PFSK-1 (cell line): Measurements from ENCODE around the gene LHPP.

Experiments
- FOXP2 ChIP-seq: optimal IDR thresholded peaks from 2 replicates; pipeline ENCODE3; 2011; ENCODE audit warnings: borderline replicate concordance, control low read depth, inconsistent platforms; ENCODE audit not compliant: insufficient read depth; ENCODE audit errors: extremely low read length, extremely low read depth
- POLR2AphosphoS5 ChIP-seq: IDR thresholded peaks from 2 replicates; pipeline ENCODE4 v1.6.1; 2012; ENCODE audit warnings: low read depth, mild to moderate bottlenecking, control low read depth, low read length, moderate library complexity
- REST ChIP-seq, 2 experiments: IDR thresholded peaks; 2 replicates each; pipeline versions ENCODE4 v1.6.1 to v1.8.0; 2011 to 2012; ENCODE audit warnings: low read depth in 2 of 2, low read length in 2 of 2, control low read depth in 1 of 2, inconsistent platforms in 1 of 2, mild to moderate bottlenecking in 1 of 2, moderate library complexity in 1 of 2; ENCODE audit not compliant: insufficient read depth in 1 of 2
- SIN3A ChIP-seq: IDR thresholded peaks from 2 replicates; pipeline ENCODE4 v1.6.1; 2012; ENCODE audit warnings: mild to moderate bottlenecking, low read length, moderate library complexity, borderline replicate concordance; ENCODE audit not compliant: insufficient read depth
- TAF1 ChIP-seq: IDR thresholded peaks from 2 replicates; pipeline ENCODE4 v1.6.1; 2012; ENCODE audit warnings: low read length, control low read depth, borderline replicate concordance; ENCODE audit not compliant: insufficient read depth

Gene LHPP

GRCh38 chr10:124511205-124512039 is 49.8 kb downstream of the LHPP start:
- TF ChIP-seq SIN3A, result no peak
- TF ChIP-seq FOXP2, result no peak
- no peak for TF ChIP-seq REST (IDR thresholded peaks at IDR 0.05; ENCODE audit: insufficient read depth in 1 of 2, low read depth in 2 of 2, low read length in 2 of 2)
- TF ChIP-seq POLR2AphosphoS5, result no peak
- TF ChIP-seq TAF1, result no peak

GRCh38 chr10:124512040-124512428 is 50.4 kb downstream of the LHPP start:
- TF ChIP-seq REST (IDR thresholded peaks at IDR 0.05; ENCODE audit: insufficient read depth in 1 of 2, low read depth in 2 of 2, low read length in 2 of 2) (no peak), SIN3A (no peak), TAF1 (no peak), POLR2AphosphoS5 (no peak), FOXP2 (no peak)

- no peak for TF ChIP-seq POLR2AphosphoS5
- TF ChIP-seq REST (IDR thresholded peaks at IDR 0.05; ENCODE audit: insufficient read depth in 1 of 2, low read depth in 2 of 2, low read length in 2 of 2), result no peak
- no peak for TF ChIP-seq FOXP2
- no peak for TF ChIP-seq TAF1
- TF ChIP-seq SIN3A, result no peak
Observed at GRCh38 chr10:124512600-124512999, 51.0 kb downstream of the LHPP start.

- TF ChIP-seq FOXP2 (no peak), POLR2AphosphoS5 (no peak), TAF1 (no peak)
Observed at GRCh38 chr10:124515244-124515970, 53.8 kb downstream of the LHPP start.

DNA sequence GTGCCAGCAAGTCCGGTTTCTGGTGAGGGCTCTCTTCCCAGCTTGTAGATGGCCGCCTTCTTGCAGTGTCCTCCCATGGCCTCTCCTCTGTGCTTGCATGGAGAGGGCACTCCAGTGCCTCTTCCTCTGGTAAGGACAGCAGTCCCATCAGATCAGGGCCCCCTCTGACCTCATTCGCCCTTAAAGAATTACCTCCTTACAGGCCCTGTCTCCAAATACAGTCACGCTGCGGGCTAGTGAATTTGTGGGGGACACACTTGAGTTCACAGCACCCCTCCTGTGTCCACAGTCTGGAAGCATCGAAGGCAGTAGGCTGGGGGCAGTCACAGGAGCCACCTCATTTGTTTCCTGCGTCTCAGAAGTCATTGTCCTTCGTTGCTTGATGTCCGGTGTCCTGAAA is 54.6 kb downstream of the LHPP start:
- TF ChIP-seq FOXP2 (no peak), TAF1 (no peak), POLR2AphosphoS5 (no peak), SIN3A (no peak), REST (IDR thresholded peaks at IDR 0.05; ENCODE audit: insufficient read depth in 1 of 2, low read depth in 2 of 2, low read length in 2 of 2) (no peak)
